HepG2 (cell line): ENCODE measurements around the gene ELAPOR1. TPM values are rescaled to one million over a fixed set of nuclear protein-coding genes. Genes with fewer than 3 reads are reported as not detected.

Experiments
- CC2D1A ChIP-seq: sonication (generic); formaldehyde crosslinking; IDR thresholded peaks from 2 replicates; pipeline ENCODE4 v1.8.1; 2023; ENCODE audit warnings: mild to moderate bottlenecking, missing genetic modification reagents
- ISX ChIP-seq: sonication (generic); formaldehyde crosslinking; conservative IDR thresholded peaks from 2 replicates; pipeline ENCODE4 v1.5.0; 2020; ENCODE audit warnings: missing genetic modification reagents
- KDM4B ChIP-seq: sonication (generic); formaldehyde crosslinking; IDR thresholded peaks from 2 replicates; pipeline ENCODE4 v1.4.0; 2020; ENCODE audit warnings: missing genetic modification reagents
- KDM6A ChIP-seq: IDR thresholded peaks from 2 replicates; pipeline ENCODE4 v1.6.1; 2016; ENCODE audit warnings: low read depth
- KLF16 ChIP-seq, 2 experiments: sonication (generic) in 1 of 2; formaldehyde crosslinking in 1 of 2; IDR thresholded peaks; 2 replicates each; pipeline versions ENCODE4 v1.6.1 to v1.8.0; 2016 to 2023; ENCODE audit warnings: missing genetic modification reagents in 2 of 2, missing compliant biosample characterization in 1 of 2
- MIXL1 ChIP-seq: IDR thresholded peaks from 2 replicates; pipeline ENCODE4 v1.6.1; 2016
- MXD4 ChIP-seq: IDR thresholded peaks from 2 replicates; pipeline ENCODE4 v1.6.1; 2016; ENCODE audit warnings: mild to moderate bottlenecking, missing biosample characterization, missing genetic modification reagents
- POLR2AphosphoS2 ChIP-seq: IDR thresholded peaks from 2 replicates; pipeline ENCODE4 v1.6.1; 2011; ENCODE audit warnings: low read depth, low read length, improper control_type of control experiment
- TGIF2 ChIP-seq: IDR thresholded peaks from 2 replicates; pipeline ENCODE4 v1.6.1; 2016; ENCODE audit warnings: control low read depth, missing compliant biosample characterization
- ZBTB21 ChIP-seq: sonication (generic); formaldehyde crosslinking; IDR thresholded peaks from 2 replicates; pipeline ENCODE4 v1.4.0; 2020; ENCODE audit warnings: missing genetic modification reagents
- ZFY ChIP-seq: sonication (generic); formaldehyde crosslinking; IDR thresholded peaks from 2 replicates; pipeline ENCODE4 v1.4.0; 2020; ENCODE audit warnings: missing genetic modification reagents
- ZNF143 ChIP-seq: sonication (generic); formaldehyde crosslinking; IDR thresholded peaks from 2 replicates; pipeline ENCODE4 v1.4.0; 2020; ENCODE audit warnings: missing genetic modification reagents
- ZNF709 ChIP-seq: sonication (generic); formaldehyde crosslinking; IDR thresholded peaks from 2 replicates; pipeline ENCODE4 v1.5.0; 2020; ENCODE audit warnings: mild to moderate bottlenecking, missing genetic modification reagents
- ZNF781 ChIP-seq: sonication (generic); formaldehyde crosslinking; IDR thresholded peaks from 2 replicates; pipeline ENCODE4 v1.5.1; 2020; ENCODE audit warnings: borderline replicate concordance, mild to moderate bottlenecking, missing genetic modification reagents; ENCODE audit errors: not compliant biosample characterization
- ZNF788 ChIP-seq: sonication (generic); formaldehyde crosslinking; IDR thresholded peaks from 2 replicates; pipeline ENCODE4 v1.5.0; 2020; ENCODE audit warnings: mild to moderate bottlenecking, missing genetic modification reagents, borderline replicate concordance
- polyA plus RNA-seq, 8 experiments: library from polyadenylated mRNA; depleted of rRNA in 3 of 8; stranded (reverse) in 7 of 8; unstranded in 1 of 8; fragments of >200 nt; fragmentation: Illumina TruSeq in 4 of 8; extraction: Trizol in 4 of 8; gene quantifications; 2 replicates each; pipeline versions ENCODE4 v1.2.1 to v1.2.3, GENCODE V29; 2011 to 2016; ENCODE audit warnings: low read depth in 4 of 8, missing spikeins in 1 of 8, mixed read lengths in 1 of 8; ENCODE audit not compliant: insufficient read depth in 1 of 8
- total RNA-seq, 5 experiments: library from RNA; depleted of rRNA; stranded (reverse); fragments of >200 nt; fragmentation: Illumina TruSeq; extraction: Trizol; gene quantifications; 2 replicates each; pipeline ENCODE4 v1.2.3, GENCODE V29; 2016; ENCODE audit warnings: low read depth in 1 of 5
- TF ChIP-seq, protein P1 (sequence below): IDR thresholded peaks from 2 replicates; pipeline ENCODE4 v1.6.1; 2016; ENCODE audit warnings: mild to moderate bottlenecking, missing biosample characterization, missing genetic modification reagents
- TF ChIP-seq, protein P2 (sequence below): IDR thresholded peaks from 2 replicates; pipeline ENCODE4 v1.6.1; 2016; ENCODE audit warnings: low read depth, missing genetic modification reagents, missing compliant biosample characterization
- TF ChIP-seq, protein P3 (sequence below): sonication (generic); formaldehyde crosslinking; IDR thresholded peaks from 2 replicates; pipeline ENCODE4 v1.8.1; 2023; ENCODE audit warnings: mild to moderate bottlenecking, missing genetic modification reagents
- TF ChIP-seq, protein P4 (sequence below): sonication (generic); formaldehyde crosslinking; IDR thresholded peaks from 2 replicates; pipeline ENCODE4 v1.8.0; 2022; ENCODE audit warnings: low read depth, missing genetic modification reagents
- TF ChIP-seq, protein P5 (sequence below): sonication (generic); formaldehyde crosslinking; IDR thresholded peaks from 2 replicates; pipeline ENCODE4 v1.4.0; 2020; ENCODE audit warnings: mild to moderate bottlenecking, missing genetic modification reagents

ELAPOR1 gene
- total and polyA plus RNA-seq, 2 of the 13 experiments (the other 11 are each of a cell fraction or from before 2014, with no cell fraction given), result 0.13 to 0.20 TPM

DNA sequence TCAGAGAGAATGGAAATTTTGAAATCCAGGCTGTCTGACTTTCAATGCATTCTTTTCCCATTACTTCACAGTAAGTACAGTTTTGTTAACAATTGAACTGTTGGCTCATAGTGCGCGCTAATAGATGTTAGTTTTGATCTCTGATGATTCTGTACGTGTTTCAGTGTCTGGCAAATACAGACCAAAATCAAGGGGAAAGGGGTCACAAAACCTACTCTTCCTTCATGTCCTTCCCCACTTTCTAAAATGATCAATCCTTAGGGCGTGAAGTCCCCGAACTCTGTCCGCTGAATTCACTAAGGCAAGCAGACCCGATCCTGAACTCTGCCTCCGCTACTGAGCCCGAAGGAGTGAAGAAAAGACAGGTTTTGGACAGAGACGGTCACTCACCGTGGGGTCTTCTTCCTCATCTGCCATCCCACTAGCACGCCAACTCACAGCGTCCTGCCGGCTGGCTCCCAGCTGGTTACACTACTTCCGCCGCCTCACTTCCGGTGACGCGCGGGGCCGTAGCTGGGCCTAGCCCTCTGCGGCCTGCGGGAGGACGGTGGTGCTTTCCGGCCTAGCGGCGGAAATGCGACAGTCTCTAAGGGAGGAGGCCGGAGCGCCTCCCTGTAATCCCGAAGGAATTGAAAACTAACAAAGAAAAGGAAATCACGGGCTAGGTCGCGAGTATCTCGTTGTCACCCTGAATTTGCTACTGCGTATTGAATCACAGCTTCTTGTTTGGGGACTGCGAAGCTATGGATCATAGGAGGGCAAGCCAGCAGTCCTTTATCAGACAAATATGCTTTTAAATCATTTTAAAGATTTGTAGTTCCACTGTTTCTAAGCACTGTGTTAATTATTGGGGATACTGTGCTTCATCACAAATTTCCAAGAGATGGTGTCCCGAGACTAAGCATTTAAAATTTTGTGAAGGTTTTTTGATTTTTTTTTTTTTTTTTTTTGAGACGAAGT, 38.1 kb upstream of the ELAPOR1 start, which contains the start of gene TAF13 (continued):
- no peak for TF ChIP-seq ISX (CRISPR knock-in tag)
- peak; percentile 96 for TF ChIP-seq MXD4
- peak; percentile 73 for TF ChIP-seq MIXL1 (CRISPR knock-in tag)
- peak; percentile 94; the same call in 1 of the 2 replicates for TF ChIP-seq KDM4B
- peak; percentile 77 for TF ChIP-seq ZBTB21
- TF ChIP-seq, protein P1, sequence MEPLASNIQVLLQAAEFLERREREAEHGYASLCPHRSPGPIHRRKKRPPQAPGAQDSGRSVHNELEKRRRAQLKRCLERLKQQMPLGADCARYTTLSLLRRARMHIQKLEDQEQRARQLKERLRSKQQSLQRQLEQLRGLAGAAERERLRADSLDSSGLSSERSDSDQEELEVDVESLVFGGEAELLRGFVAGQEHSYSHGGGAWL, result peak; percentile 52
- TF ChIP-seq, protein P2, sequence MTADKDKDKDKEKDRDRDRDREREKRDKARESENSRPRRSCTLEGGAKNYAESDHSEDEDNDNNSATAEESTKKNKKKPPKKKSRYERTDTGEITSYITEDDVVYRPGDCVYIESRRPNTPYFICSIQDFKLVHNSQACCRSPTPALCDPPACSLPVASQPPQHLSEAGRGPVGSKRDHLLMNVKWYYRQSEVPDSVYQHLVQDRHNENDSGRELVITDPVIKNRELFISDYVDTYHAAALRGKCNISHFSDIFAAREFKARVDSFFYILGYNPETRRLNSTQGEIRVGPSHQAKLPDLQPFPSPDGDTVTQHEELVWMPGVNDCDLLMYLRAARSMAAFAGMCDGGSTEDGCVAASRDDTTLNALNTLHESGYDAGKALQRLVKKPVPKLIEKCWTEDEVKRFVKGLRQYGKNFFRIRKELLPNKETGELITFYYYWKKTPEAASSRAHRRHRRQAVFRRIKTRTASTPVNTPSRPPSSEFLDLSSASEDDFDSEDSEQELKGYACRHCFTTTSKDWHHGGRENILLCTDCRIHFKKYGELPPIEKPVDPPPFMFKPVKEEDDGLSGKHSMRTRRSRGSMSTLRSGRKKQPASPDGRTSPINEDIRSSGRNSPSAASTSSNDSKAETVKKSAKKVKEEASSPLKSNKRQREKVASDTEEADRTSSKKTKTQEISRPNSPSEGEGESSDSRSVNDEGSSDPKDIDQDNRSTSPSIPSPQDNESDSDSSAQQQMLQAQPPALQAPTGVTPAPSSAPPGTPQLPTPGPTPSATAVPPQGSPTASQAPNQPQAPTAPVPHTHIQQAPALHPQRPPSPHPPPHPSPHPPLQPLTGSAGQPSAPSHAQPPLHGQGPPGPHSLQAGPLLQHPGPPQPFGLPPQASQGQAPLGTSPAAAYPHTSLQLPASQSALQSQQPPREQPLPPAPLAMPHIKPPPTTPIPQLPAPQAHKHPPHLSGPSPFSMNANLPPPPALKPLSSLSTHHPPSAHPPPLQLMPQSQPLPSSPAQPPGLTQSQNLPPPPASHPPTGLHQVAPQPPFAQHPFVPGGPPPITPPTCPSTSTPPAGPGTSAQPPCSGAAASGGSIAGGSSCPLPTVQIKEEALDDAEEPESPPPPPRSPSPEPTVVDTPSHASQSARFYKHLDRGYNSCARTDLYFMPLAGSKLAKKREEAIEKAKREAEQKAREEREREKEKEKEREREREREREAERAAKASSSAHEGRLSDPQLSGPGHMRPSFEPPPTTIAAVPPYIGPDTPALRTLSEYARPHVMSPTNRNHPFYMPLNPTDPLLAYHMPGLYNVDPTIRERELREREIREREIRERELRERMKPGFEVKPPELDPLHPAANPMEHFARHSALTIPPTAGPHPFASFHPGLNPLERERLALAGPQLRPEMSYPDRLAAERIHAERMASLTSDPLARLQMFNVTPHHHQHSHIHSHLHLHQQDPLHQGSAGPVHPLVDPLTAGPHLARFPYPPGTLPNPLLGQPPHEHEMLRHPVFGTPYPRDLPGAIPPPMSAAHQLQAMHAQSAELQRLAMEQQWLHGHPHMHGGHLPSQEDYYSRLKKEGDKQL (CRISPR knock-in tag), result 0 out of 2 replicates have a peak, but pooled peaks have one; percentile 18
- TF ChIP-seq KLF16 (CRISPR knock-in tag; IDR thresholded peaks at IDR 0.05), result peak in 1 of 2 experiments; percentile 87; a peak in 2 of 4 replicates
- peak; percentile 33; the same call in 1 of the 2 replicates for TF ChIP-seq KDM6A (CRISPR knock-in tag)
- TF ChIP-seq ZNF781, result peak; percentile 84
- TF ChIP-seq, protein P3, sequence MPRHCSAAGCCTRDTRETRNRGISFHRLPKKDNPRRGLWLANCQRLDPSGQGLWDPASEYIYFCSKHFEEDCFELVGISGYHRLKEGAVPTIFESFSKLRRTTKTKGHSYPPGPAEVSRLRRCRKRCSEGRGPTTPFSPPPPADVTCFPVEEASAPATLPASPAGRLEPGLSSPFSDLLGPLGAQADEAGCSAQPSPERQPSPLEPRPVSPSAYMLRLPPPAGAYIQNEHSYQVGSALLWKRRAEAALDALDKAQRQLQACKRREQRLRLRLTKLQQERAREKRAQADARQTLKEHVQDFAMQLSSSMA (CRISPR knock-in tag), result peak; percentile 45; the same call in 1 of the 2 replicates
- TF ChIP-seq POLR2AphosphoS2, result no peak
- no peak for TF ChIP-seq CC2D1A (CRISPR knock-in tag)
- TF ChIP-seq, protein P4, sequence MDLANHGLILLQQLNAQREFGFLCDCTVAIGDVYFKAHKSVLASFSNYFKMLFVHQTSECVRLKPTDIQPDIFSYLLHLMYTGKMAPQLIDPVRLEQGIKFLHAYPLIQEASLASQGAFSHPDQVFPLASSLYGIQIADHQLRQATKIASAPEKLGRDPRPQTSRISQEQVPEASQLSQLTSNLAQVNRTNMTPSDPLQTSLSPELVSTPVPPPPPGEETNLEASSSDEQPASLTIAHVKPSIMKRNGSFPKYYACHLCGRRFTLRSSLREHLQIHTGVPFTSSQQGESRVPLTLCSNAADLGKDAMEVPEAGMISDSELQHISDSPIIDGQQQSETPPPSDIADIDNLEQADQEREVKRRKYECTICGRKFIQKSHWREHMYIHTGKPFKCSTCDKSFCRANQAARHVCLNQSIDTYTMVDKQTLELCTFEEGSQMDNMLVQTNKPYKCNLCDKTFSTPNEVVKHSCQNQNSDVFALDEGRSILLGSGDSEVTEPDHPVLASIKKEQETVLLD (CRISPR knock-in tag), result no peak
- no peak for TF ChIP-seq ZNF709 (CRISPR knock-in tag)
- TF ChIP-seq TGIF2 (CRISPR knock-in tag), result peak; percentile 91
- TF ChIP-seq, protein P5, sequence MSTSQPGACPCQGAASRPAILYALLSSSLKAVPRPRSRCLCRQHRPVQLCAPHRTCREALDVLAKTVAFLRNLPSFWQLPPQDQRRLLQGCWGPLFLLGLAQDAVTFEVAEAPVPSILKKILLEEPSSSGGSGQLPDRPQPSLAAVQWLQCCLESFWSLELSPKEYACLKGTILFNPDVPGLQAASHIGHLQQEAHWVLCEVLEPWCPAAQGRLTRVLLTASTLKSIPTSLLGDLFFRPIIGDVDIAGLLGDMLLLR (CRISPR knock-in tag), result peak; percentile 81
- TF ChIP-seq ZFY (CRISPR knock-in tag), result peak; percentile 99
- peak; percentile 65; the same call in 1 of the 2 replicates for TF ChIP-seq ZNF788 (CRISPR knock-in tag)
- peak; percentile 57; the same call in 1 of the 2 replicates for TF ChIP-seq ZNF143 (CRISPR knock-in tag)
